ENCODE measurements around the gene PPARA.
"Not testable (repeated sequence)": the region's sequence is repeated elsewhere in the genome, so short reads cannot be mapped to it uniquely, and the experiment has no call there.

Gene PPARA

DNA sequence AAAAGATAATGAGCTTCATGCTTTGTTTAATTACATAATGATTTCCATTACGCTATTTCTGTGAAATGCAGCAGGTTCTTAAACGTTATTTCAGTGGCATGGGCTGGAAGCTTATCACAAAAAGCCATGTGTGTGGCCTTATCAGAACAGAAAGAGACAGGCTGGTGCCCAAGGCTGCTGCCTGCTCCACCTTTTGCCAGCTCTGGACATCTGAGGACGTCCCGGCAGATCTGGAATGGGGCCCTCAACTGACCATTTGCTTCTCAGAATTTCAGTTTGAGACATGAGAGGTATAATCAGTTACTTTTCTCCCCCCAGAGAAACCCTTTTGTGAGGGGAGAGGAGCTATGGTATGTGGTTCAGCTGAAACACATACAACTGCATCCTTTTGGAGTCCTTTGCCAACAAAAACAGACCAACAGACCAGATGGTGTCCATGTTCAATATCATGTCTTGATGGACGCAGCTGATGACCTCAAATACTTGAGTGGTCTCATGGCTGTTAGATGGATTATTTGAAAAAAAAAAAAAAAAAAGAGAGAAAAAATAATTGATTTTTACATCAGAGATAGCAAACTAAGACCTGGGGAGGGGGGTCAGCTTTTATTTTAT is 91.2 kb downstream of the PPARA start:
- DNase-seq (ENCODE audit: low read depth in 3 of 3) = no peak

DNA sequence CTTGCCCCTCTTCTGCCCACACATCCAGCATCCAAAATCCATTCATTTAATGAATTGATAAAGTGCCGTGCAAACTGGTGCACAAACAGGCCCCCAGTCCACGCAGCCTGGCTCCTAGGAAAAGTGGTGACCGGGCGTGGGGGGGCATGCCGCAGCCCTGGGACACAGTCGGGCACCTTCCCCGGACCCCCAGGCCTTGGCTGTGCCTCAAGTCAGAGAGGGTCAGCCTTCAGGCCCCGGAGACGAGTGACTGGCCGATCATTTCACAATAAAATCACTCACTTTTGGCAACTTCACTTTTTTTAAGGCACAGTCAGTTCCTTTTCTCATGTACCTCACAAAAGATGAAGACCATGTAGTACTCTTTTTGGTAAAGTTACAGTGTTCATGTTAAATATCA is 91.8 kb downstream of the PPARA start:
- no peak for DNase-seq (ENCODE audit: low read depth in 3 of 3)

DNA sequence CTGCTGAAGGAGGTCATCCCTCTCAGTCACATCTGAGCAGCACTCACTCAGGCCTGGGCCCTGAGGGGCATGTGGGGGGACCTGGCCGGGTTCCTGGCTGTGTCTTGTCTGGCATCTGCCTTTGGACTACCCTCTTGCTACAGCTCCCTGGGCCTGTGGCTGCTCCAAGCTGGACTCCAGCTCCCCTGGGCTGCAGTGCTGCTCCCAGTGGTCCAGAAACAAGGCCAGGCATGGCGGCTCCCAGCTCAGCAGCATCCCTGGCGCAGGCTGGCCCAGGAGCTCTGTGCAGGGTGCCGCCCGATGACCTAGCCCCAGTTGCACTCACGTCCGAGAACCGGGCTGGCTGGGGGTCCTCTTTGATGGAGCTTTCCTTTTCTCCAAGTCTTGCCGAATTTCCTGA is 94.4 kb downstream of the PPARA start:
- DNase-seq (ENCODE audit: low read depth in 3 of 3) = no peak

DNA sequence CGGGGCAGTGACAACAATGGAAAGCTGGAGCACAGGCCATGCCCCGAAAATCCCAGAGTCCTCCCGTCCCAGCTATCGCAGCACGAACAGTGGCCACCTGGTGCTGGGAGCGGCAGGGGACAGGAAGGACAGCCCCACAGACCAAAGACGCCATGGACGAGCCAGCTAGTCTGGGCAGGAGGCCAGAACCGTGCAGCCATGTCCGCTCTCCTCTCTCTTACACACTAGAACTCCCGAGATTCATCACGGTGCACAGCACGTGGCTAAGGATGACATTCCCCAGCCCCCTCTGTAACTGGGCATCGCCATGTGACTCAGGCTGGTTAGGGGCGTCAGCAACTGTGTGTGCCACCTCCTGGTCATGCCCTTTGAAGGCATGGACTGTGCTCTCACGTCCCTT is 95.2 kb downstream of the PPARA start:
- DNase-seq (ENCODE audit: low read depth in 3 of 3) = no peak

DNA sequence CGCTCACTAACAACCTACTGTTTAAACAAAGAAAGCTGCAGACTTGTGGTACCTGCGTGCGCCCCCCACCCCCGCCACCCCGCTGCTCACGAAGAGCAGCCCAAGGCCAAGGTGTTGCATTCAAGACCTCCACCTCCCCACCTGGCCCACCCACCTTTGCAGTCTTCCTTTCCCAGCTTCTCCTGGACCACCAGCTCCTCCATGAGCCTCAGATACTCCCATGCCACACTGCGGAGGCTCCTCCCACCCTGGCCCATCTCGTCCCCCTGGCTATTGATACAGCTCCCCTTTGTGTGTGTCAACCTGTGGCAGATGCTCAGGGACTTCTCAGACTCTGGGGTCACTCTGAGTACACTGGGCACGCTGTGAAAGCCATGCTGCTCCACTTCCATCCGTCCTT is 95.9 kb downstream of the PPARA start:
- no peak for DNase-seq (ENCODE audit: low read depth in 3 of 3)

DNA sequence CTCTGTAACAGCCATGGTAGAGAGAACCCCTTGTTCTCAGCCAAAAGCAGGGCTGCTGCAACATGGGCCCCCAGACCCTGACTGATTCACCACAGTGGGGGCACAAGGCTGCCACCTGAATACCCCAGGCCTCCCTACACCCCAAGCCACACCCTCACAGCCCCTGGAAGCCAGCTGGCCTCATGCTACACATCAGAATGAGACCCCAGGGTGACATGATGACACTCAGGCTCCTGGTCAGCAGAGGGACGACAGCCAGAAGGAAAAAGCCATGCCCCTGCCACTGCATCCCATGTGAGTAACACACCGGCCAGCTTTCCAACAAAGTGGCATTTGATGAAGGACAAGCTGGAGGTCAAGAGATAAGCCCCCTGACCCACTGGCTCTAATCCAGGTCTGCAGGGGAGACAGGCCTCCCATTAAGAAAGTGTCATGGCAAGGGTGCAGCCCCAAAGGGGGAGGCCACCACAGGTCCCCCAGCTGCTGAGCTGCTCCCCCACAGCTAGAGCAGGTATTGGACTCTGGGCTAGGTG is 97.2 kb downstream of the PPARA start:
- no peak for DNase-seq (ENCODE audit: low read depth in 3 of 3)

DNA sequence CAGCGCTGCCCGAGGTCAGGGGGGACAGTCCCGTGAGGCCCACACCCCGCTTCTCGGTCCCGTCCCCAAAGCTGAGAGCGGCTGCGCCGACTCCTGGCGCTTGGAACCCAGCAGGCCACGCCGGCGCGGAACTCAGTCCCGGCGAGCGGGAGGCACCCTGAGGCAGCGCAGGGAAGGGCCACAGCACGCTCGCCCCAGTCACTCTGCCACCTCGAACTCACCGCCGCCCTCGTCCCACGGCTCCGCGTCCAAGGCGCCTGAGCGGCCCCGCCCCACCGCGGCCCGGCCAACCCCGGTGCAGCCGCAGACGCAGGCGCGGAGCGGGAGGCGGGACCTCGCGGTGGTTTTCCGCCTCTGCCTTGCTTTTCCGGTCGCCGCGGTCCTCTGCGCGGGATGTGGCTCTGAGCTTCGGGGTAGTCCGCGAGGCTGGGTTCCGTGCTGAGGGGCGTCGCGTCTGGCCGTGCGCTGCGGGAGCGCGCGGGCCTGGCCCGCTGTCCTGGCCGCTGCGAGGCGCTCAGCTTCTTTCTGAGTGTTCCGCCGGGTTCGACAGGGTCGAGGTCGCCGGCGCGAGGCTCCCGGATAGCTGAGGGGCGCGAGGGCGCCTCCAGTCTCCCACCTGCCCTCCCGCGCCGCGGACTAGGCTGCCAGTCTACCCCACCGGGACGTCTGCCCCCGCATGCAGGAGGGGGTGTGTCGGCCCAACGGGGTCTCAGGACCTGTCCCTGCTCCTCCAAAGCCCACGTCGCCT is 99.9 kb downstream of the PPARA start, which contains the start of gene CDPF1:
CDPF1 (minus strand) TSS at position 259 of the 748 bp plus-strand sequence. CDS start 2,009 bp downstream, outside the sequence.
- DNase-seq (ENCODE audit: low read depth in 3 of 3) = peak; percentile 82 to 90 (median 87)

DNA sequence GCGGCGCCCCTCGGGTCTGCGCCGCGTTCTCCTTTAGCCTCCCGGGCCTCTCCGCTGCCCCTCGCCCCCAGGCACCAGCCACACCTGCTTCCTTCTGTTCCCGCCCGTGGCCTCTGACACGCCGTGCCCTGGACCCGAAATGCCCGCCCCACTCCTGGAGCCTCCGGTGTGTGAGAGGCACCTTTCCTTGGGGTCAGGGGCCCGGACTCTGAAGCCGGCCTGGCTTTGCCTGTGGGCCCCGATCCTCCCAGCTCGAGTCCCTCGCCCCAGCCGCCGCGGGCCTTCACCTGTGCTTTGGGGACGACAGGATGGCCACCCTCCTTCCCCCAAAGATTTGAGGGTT is 100.4 kb downstream of the PPARA start:
- peak in 1 of 3 experiments; percentile 18 for DNase-seq (ENCODE audit: low read depth in 3 of 3)

DNA sequence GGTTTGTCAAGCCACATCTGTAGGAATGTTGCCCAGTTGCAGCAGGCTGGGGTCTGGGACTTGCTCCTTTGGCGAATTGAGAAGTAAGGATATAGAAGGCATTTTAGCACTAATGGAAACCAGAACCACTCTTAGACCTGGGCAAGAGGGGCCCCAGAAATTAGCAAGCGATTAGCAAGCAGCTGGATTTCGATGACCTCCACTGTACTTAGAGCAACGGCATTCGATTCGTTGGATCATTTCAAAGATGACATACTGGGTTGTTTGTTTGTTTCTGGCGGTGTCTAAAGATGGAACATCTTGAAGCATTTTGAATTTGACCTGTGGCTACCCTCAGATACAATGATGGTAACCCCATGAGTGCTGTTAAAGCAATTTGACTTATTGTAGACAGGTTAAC is 100.9 kb downstream of the PPARA start:
- no peak for DNase-seq (ENCODE audit: low read depth in 3 of 3)

DNA sequence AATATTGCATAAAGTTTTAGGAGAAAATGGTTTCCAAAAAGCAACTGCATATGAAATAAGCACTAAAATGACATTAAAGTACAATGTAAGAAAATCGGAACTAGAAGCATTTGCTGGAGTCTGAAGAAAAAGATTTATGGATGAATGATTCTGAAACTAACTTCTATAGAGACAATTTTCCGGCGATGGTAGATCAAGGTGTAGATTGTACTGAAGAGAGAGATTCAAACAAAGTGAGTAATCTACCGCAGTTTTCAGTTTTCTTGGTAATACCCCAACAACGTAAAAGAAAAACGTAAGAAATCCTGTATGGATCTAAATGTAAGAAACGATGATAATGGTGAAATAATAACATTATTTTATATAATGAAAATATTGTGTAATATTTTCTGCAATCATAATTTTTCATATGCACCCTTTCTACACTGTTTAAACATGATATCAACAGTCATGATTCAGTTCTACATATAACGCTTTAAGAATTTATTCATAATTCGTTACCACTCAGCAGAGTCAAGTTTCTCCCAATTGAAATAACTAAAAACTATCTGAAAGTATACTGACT is 101.6 kb downstream of the PPARA start:
- no peak for DNase-seq (ENCODE audit: low read depth in 3 of 3)

DNA sequence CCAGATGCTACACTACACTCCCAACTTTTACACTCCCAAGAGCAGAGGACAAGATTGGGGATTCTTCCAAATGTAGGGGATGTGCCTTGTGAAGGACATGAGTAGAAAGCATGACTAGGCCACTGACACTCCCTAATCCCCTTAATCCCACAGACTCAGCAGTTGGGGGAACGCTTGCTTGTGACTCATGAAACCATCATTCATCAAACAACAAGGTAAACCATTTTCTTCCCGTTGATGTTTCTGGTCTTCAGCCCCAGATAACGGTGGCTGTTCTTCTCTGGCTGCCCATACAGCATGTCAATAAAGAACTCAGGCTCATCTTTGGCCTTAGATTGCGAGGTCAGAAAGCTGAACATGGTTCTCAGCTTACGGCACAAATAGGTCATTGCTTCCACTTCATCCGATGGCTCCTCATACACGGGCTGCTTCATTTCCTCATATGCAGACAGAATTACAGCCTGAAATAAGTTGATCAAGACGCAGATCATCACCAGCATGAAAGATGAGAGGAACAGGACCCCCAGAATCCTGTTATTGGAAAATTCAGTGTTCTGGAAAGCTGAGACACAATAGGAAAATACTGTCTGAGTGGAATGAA is 106.1 kb downstream of the PPARA start:
- DNase-seq (ENCODE audit: low read depth in 3 of 3) = no peak

DNA sequence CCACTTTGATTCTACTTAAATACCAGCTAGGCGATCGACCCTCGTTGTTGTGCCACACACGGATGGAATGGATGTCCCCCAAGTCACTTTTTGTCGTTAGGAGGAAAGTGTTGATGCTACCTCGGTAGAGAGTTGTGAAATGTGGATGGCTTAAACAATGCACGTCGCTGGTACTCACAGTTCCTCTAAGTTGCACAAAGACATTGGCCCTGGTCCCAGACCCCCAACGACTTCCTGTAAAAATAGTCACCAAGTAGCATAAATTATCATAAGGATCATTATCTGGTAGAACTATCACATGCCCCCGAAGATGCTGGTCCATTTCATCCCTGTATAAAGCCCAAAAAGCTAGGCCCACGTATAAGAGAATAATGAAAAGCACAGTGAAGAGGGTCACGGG is 109.0 kb downstream of the PPARA start:
- no peak for DNase-seq (ENCODE audit: low read depth in 3 of 3)

DNA sequence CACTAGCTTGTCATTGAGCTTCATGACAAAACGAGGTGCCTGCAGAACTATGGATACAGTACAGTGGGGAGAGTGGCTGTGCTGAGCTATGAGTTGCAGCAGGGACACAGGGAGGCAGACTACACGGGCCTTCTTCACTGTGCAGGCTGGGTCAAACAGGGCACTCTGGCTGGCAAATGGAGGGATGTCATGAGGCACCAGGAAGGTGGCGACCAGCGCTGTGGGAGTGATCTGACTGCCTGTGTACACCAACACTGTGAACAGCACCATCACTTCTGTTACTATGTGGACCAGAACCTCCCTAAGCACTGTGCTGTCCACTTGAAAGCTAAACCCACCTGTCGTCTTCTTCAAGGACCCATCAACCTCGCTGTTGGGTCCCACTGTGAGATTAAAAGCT is 109.7 kb downstream of the PPARA start:
- DNase-seq (ENCODE audit: low read depth in 3 of 3) = no peak

DNA sequence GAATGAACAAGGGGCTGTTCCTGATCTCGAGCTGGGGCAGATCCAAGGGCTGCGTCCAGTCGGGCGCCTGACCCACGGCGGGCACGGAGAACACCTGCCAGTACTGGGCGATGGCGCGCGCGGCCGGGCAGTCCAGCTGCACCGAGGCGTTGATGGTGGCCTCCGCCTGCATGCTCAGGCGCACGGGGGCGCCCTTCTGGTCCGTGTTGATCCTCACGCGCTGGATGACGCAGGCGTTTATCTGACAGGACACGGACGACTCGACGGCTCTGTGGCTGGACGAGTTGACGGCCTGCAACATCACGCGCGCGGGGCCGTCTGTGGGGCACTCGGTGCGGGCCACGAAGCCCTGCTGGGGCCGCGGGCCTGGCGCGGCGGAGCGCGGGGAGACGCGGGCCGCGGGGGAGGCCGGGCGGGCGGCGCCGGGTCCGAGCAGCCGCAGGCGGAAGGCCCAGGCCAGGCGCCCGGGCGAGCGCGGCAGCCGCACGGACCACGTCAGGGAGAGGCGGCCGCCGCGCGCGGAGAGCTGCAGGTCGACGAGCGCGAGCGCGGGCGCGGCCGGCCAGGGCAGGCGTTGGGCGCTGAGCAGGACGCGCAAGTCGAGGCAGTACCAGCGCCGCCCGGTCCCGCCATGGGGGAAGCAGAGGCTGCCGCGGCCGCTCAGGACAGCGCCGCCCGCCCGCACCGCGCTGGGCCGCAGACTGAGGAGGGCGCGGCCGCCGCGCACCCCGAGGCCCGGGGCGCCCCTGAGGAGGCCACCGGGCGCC is 112.3 kb downstream of the PPARA start:
- peak in 1 of 3 experiments; percentile 45 for DNase-seq (ENCODE audit: low read depth in 3 of 3)

DNA sequence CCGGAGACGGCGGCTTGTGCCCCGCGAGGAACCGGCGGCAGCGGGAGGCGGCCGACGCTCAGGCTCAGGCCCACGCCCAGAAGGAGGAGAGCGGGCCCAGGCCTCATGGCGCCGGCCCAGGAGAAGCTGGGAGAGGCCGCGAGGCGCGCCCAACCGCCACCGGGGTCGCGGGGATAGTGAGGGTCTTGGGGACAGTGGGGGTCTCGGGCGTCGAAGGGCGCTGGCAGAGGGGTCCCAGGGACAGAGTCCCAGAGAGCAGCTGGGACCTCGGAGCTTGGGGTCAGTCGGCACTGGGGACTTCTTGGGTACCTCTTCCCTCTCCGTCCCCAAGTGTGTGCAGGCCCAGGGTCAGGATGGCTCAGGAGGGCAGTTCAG is 112.9 kb downstream of the PPARA start, which contains the start of gene PKDREJ:
PKDREJ (minus strand) TSS at position 128 of the 375 bp plus-strand sequence; CDS start at position 107, 21 bp downstream.
- DNase-seq (ENCODE audit: low read depth in 3 of 3) = no peak

DNA sequence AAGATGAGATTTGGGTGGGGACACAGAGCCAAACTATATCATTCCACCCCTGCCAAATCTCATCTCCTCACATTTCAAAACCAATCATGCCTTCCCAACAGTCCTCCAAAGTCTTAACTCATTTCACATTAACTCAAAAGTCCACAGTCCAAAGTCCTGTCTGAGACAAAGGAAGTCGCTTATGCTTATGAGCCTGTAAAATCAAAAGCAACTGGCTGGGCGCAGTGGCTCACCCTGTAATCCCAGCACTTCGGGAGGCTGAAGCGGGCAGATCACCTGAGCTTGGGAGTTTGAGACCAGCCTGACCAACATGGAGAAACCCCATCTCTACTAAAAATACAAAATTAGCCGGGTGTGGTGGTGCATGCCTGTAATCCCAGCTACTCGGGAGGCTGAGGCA is 114.2 kb downstream of the PPARA start:
- DNase-seq (ENCODE audit: low read depth in 3 of 3) = not testable (repeated sequence)

DNA sequence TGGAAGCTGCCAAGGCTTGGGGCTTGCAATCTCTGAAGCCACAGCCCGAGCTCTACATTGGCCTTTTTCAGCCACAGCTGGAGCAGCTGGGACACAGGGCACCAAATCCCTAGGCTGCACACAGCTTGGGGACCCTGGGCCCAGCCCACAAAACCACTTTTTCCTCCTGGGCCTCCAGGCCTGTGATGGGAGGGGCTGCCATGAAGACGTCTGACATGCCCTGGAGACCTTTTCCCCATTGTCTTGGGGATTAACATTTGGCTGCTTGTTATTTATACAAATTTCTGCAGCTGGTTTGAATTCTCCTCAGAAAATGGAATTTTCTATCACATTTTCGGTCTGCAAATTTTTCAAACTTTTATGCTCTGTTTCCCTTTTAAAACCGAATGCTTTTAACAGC is 115.3 kb downstream of the PPARA start:
- DNase-seq (ENCODE audit: low read depth in 3 of 3) = not testable (repeated sequence)

DNA sequence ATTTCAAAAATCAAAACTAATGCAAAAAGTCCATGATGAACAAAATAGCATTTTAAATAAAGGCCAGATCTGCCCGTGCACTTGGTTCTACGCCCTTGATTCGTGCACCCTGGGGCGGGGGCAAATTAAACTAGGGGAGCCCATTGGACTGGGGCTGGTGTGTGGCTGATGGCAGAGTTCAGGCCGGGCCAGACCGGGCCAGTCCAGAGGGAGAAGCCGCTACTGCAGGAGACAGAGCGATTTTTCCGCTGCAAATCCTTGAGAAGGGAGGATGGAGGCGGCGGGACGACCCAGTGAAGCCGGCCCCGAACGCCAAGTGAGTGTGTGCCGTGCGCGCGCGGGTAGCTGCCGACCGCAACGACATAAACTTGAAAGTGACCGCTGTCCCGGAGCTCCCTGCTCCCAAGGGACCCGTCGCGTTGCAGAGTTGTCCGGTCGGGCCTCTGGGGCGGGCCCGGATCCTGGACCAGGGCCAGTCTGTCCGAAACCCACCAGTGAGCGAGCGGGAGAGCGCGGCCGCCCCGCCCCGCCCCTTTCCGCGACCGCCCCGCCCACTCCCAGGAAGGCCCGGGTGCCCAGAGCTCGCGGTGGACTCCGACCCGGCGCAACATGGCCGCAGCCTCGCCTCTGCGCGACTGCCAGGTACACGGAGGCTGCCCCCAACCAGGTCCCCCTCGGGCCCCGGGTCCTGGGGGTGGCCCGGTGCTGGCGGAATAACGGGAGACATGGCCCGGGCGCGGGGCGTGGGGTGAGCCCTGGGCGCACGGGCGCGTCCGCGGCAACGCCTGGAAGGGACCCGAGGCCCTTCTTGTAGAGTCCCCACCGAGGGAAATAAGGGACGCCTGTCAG is 117.3 kb downstream of the PPARA start, which contains the start of gene TTC38:
TTC38 (plus strand) TSS at position 578 of the 849 bp plus-strand sequence; CDS start at position 610, 32 bp downstream.
- DNase-seq (ENCODE audit: low read depth in 3 of 3) = peak in 1 of 3 experiments; percentile 31

DNA sequence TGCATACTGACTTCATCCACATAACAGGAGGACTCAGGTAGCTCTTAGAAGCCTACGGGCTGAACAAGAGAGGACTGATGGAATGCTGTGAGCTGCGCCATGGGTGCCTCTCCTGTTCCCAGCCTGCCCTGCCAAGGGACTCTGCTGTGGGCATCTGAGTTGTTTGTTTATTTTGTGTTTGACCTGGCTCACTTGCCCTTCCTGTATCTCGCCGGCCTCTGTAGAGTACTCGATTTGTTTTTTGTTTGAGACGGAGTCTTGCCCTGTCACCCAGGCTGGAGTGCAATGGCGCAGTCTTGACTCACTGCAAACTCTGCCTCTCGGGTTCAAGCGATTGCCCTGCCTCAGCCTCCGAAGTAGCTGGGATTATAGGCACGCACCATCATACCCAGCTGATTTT is 119.2 kb downstream of the PPARA start:
- DNase-seq (ENCODE audit: low read depth in 3 of 3) = no peak

DNA sequence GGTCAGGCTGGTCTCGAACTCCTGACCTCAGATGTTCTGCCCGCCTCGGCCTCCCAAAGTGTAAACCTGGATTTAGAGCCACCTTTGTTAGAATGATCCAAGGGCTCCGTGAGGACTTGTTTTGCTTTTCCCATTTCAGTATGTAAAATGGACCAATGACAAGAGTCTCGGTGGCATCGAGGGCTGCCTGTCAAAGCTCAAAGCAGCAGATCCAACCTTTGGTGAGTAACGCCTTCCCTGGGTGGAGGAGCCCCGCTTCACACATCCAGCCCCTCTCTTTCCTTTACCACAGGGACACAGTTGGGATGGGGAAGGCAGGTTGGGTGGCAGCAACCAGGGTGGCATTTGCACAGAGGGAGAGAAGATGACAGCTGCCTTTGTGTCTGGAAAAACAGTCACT is 121.9 kb downstream of the PPARA start:
- no peak for DNase-seq (ENCODE audit: low read depth in 3 of 3)

Data from stimulated activated CD4-positive, alpha-beta T cell treated with anti-CD3 and anti-CD28 coated beads, TNF-alpha, amount 100 ng/mL, for 24 hours (primary cell).